PC-9 (cell line): ENCODE results near the gene EGF.
"Not testable (repeated sequence)": the region's sequence is repeated elsewhere in the genome, so short reads cannot be mapped to it uniquely, and the experiment has no call there.

Experiments used
- CTCF ChIP-seq: fragments of 200-600 bp; sonication (generic); conservative IDR thresholded peaks from 2 replicates; pipeline ENCODE4 v1.6.1; 2017; ENCODE audit warnings: mixed run types, antibody characterized with exemption, mild to moderate bottlenecking, moderate library complexity
- EZH2 ChIP-seq: fragments of 200-600 bp; sonication (generic); IDR thresholded peaks from 2 replicates; pipeline ENCODE4 v1.8.0; 2017; ENCODE audit warnings: antibody characterized with exemption, low read depth

GRCh38 chr4:109937352-109937751 lies 24.7 kb downstream of the EGF start:
- not testable (repeated sequence) for TF ChIP-seq CTCF, EZH2
